Measurements from ENCODE around the gene ATXN10. TPM values are rescaled to one million over a fixed set of nuclear protein-coding genes. Genes with fewer than 3 reads are reported as not detected.

Gene ATXN10
- total RNA-seq, 1 experiment from 2014 or later: 135 TPM

DNA sequence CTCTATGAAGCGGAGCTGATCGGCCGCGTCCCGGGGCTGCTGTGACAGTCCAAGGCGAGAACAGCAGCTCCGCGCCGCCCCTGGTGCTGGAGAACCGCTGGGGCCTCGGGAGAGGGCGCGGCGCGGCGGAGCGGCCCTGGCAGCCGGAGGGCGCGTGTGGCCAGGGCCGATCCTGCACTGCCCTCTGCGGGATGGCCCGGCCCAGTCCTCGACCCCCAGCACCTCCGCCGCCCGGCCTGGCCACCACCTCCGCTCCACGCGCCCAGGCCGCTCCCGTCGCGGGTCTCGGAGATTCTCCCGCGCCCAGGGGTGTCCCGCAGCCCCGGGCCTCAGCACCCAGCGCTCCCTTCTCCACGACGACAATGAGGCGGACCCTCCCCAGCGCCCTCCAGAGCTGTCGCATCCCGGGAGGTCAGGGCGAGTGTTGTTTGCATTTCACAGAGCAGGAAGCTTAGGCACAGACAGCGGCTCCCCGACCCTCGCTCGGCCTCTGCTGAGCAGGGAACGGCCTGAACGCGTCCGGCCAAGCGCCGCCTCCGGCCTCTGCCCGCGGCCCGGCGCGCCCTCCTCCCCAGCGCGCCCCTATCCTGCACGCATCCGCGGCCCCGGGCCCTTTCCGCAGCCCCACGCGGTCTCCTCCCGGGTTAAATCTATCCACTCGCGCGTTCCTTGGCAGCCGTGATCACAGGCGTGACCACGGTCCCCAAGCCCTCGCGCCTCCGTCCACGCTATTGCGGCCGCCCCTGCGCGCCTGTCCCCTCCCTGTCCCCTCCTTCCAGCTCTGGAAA is 195.7 kb downstream of the ATXN10 start:
- Histone ChIP-seq H3K9me2 (ENCODE audit: insufficient read depth) (no peaks in the 10 kb centered on the region), H4K20me1 (ENCODE audit: insufficient read depth) (no peaks in the 10 kb centered on the region), H3K79me2 (ENCODE audit: insufficient read depth, low read length) (no peaks in the 10 kb centered on the region), H3K27ac (ENCODE audit: low read depth, low read length) (no peak overlapping the region), H3K36me3 (ENCODE audit: control insufficient read depth in 1 of 2, insufficient read depth in 2 of 2, low read length in 2 of 2) (no peaks in the 10 kb centered on the region), H3K4me2 (ENCODE audit: low read length) (no peak overlapping the region), H3K4me1 (ENCODE audit: control insufficient read depth in 1 of 2, insufficient read depth in 2 of 2, low read length in 2 of 2) (peaks cover 0 to 3% of the 10 kb centered on the region in 2 experiments; a peak in 2 of 4 replicates), H3K9ac (ENCODE audit: low read length) (no peak overlapping the region), H3K9me3 (ENCODE audit: control insufficient read depth in 1 of 2, insufficient read depth in 1 of 2, low read depth in 1 of 2, low read length in 2 of 2) (no peaks in the 10 kb centered on the region), H3K27me3 (ENCODE audit: insufficient read depth, low read length) (no peaks in the 10 kb centered on the region), H2AFZ (ENCODE audit: low read depth, low read length, poor library complexity, severe bottlenecking) (no peak overlapping the region), H3K4me3 (replicated peaks in 1 of 2; ENCODE audit: low read depth in 1 of 2, low read length in 2 of 2) (no peak overlapping the region)
- ATAC-seq: no peak
- ChIA-PET POLR2A (no interaction called here), CTCF (no interaction called here), RAD21 (ENCODE audit: low non-redundant PET in 1 of 2, low total read pairs in 2 of 2, uncharacterized antibody in 2 of 2, unreplicated experiment in 2 of 2) (interaction anchor here in 1 of 2 experiments (0.6 kb wide), 1 partner anchor 220 kb away, joined by 3 read pairs; no protein-coding TSS in a partner anchor)
- no peak for DNase-seq (ENCODE audit: low read depth, low spot score)
- TF ChIP-seq ELF1 (IDR thresholded peaks at IDR 0.05; ENCODE audit: borderline replicate concordance, low read depth) (no peak), EZH2phosphoT487 (IDR thresholded peaks at IDR 0.05; ENCODE audit: borderline replicate concordance) (no peak), FOSL1 (IDR thresholded peaks at IDR 0.05; ENCODE audit: low read depth) (no peak), CEBPB (IDR thresholded peaks at IDR 0.05; ENCODE audit: low read depth) (no peak), SRF (IDR thresholded peaks at IDR 0.05; ENCODE audit: low read depth) (no peak), RAD21 (IDR thresholded peaks at IDR 0.05; ENCODE audit: low read depth) (no peak), ZFX (IDR thresholded peaks at IDR 0.05) (no peak), POLR2A (IDR thresholded peaks at IDR 0.05; ENCODE audit: borderline replicate concordance, extremely low read depth, insufficient read depth, insufficient read length) (no peak), TCF7L2 (IDR thresholded peaks at IDR 0.05; ENCODE audit: borderline replicate concordance, extremely low read depth, insufficient read depth, insufficient read length) (no peak), YY1 (IDR thresholded peaks at IDR 0.05; ENCODE audit: extremely low read depth, insufficient replicate concordance, low read depth, low read length) (no peak), SP1 (IDR thresholded peaks at IDR 0.05; ENCODE audit: low read depth) (no peak), EZH2 (IDR thresholded peaks at IDR 0.05) (no peak), ZNF274 (IDR thresholded peaks at IDR 0.05; ENCODE audit: low read depth, low read length) (no peak), CBX3 (IDR thresholded peaks at IDR 0.05; ENCODE audit: low read depth) (no peak), JUND (IDR thresholded peaks at IDR 0.05) (no peak)
- TF ChIP-seq, protein P1, sequence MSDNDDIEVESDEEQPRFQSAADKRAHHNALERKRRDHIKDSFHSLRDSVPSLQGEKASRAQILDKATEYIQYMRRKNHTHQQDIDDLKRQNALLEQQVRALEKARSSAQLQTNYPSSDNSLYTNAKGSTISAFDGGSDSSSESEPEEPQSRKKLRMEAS (IDR thresholded peaks at IDR 0.05): no peak
- TF ChIP-seq, protein P2, sequence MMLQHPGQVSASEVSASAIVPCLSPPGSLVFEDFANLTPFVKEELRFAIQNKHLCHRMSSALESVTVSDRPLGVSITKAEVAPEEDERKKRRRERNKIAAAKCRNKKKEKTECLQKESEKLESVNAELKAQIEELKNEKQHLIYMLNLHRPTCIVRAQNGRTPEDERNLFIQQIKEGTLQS (IDR thresholded peaks at IDR 0.05): no peak
- TF ChIP-seq, protein P3, sequence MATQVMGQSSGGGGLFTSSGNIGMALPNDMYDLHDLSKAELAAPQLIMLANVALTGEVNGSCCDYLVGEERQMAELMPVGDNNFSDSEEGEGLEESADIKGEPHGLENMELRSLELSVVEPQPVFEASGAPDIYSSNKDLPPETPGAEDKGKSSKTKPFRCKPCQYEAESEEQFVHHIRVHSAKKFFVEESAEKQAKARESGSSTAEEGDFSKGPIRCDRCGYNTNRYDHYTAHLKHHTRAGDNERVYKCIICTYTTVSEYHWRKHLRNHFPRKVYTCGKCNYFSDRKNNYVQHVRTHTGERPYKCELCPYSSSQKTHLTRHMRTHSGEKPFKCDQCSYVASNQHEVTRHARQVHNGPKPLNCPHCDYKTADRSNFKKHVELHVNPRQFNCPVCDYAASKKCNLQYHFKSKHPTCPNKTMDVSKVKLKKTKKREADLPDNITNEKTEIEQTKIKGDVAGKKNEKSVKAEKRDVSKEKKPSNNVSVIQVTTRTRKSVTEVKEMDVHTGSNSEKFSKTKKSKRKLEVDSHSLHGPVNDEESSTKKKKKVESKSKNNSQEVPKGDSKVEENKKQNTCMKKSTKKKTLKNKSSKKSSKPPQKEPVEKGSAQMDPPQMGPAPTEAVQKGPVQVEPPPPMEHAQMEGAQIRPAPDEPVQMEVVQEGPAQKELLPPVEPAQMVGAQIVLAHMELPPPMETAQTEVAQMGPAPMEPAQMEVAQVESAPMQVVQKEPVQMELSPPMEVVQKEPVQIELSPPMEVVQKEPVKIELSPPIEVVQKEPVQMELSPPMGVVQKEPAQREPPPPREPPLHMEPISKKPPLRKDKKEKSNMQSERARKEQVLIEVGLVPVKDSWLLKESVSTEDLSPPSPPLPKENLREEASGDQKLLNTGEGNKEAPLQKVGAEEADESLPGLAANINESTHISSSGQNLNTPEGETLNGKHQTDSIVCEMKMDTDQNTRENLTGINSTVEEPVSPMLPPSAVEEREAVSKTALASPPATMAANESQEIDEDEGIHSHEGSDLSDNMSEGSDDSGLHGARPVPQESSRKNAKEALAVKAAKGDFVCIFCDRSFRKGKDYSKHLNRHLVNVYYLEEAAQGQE (IDR thresholded peaks at IDR 0.05; ENCODE audit: low read depth): no peak
- TF ChIP-seq, protein P4, sequence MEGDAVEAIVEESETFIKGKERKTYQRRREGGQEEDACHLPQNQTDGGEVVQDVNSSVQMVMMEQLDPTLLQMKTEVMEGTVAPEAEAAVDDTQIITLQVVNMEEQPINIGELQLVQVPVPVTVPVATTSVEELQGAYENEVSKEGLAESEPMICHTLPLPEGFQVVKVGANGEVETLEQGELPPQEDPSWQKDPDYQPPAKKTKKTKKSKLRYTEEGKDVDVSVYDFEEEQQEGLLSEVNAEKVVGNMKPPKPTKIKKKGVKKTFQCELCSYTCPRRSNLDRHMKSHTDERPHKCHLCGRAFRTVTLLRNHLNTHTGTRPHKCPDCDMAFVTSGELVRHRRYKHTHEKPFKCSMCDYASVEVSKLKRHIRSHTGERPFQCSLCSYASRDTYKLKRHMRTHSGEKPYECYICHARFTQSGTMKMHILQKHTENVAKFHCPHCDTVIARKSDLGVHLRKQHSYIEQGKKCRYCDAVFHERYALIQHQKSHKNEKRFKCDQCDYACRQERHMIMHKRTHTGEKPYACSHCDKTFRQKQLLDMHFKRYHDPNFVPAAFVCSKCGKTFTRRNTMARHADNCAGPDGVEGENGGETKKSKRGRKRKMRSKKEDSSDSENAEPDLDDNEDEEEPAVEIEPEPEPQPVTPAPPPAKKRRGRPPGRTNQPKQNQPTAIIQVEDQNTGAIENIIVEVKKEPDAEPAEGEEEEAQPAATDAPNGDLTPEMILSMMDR (IDR thresholded peaks at IDR 0.05 in 2 of 3, conservative IDR thresholded peaks at IDR 0.05 in 1 of 3; ENCODE audit: borderline replicate concordance in 1 of 3, insufficient read depth in 1 of 3, low read depth in 2 of 3, low read length in 2 of 3): no peak
- BruUV-seq (replicated peaks): no TSS peak
- intact Hi-C loops (cut with micrococcal nuclease): loop anchor here (10.0 kb wide), 2 partner anchors 223 to 293 kb away; no protein-coding TSS in a partner anchor
